Measurements from ENCODE around the gene TSSC4. TPM values are rescaled to one million over a fixed set of nuclear protein-coding genes. Genes with fewer than 3 reads are reported as not detected.

TSSC4 gene
- total RNA-seq, 1 experiment from 2014 or later = 35.6 TPM

GRCh38 chr11:2369896-2370295 lies 30.7 kb upstream of the TSSC4 start:
- Histone ChIP-seq H3K9me3 (ENCODE audit: insufficient read depth, low read depth) (no peaks in the 10 kb centered on the region), H4K20me1 (ENCODE audit: insufficient read depth) (no peaks in the 10 kb centered on the region), H3K9me2 (ENCODE audit: insufficient read depth) (no peaks in the 10 kb centered on the region), H3K27me3 (ENCODE audit: insufficient read depth, low read depth) (no peaks in the 10 kb centered on the region; the same call in 1 of the 2 replicates), H3K4me1 (replicated peaks; ENCODE audit: insufficient read depth) (no peaks in the 10 kb centered on the region), H3K79me2 (ENCODE audit: low read depth) (no peaks in the 10 kb centered on the region), H3K4me3 (no peak overlapping the region), H3K36me3 (ENCODE audit: low read depth) (no peaks in the 10 kb centered on the region), H3K27ac (no peak overlapping the region), H3F3A (ENCODE audit: insufficient read depth, low read depth) (no peaks in the 10 kb centered on the region), H3K4me2 (no peak overlapping the region), H2AFZ (no peak overlapping the region)
- ChIA-PET POLR2A (ENCODE audit: unreplicated experiment) (no interaction called here), CTCF (no interaction called here)
- intact Hi-C loops (cut with micrococcal nuclease; ENCODE audit: unreplicated experiment) = no loop called here
- no TSS peak for BruUV-seq (replicated peaks)
- DNase-seq = no peak
- no peak for TF ChIP-seq EZH2 (IDR thresholded peaks at IDR 0.05; ENCODE audit: low read depth)
- no peak for TF ChIP-seq CTCF (conservative IDR thresholded peaks at IDR 0.05)

- H3K4me1 ChIP-seq (replicated peaks; ENCODE audit: insufficient read depth) = 0 out of 2 replicates have a peak, but pooled peaks cover 5% of the 10 kb centered on the region
- TF ChIP-seq EZH2 (IDR thresholded peaks at IDR 0.05; ENCODE audit: low read depth) (no peak), CTCF (conservative IDR thresholded peaks at IDR 0.05) (no peak)
- H3K36me3 ChIP-seq (ENCODE audit: low read depth) = no peaks in the 10 kb centered on the region
- no peaks in the 10 kb centered on the region for H3K9me3 ChIP-seq (ENCODE audit: insufficient read depth, low read depth)
- intact Hi-C loops (cut with micrococcal nuclease; ENCODE audit: unreplicated experiment) = no loop called here
- H3K4me3 ChIP-seq = no peak overlapping the region
- H3F3A ChIP-seq (ENCODE audit: insufficient read depth, low read depth) = no peaks in the 10 kb centered on the region
- BruUV-seq (replicated peaks) = no TSS peak
- no peak overlapping the region for H3K4me2 ChIP-seq
- H3K27me3 ChIP-seq (ENCODE audit: insufficient read depth, low read depth) = no peaks in the 10 kb centered on the region
- no peak overlapping the region for H3K27ac ChIP-seq
- H3K79me2 ChIP-seq (ENCODE audit: low read depth) = peaks cover 20% of the 10 kb centered on the region
- ChIA-PET POLR2A (ENCODE audit: unreplicated experiment) (no interaction called here), CTCF (no interaction called here)
- peaks cover 11% of the 10 kb centered on the region for H4K20me1 ChIP-seq (ENCODE audit: insufficient read depth)
- no peak overlapping the region for H2AFZ ChIP-seq
- DNase-seq = no peak
- H3K9me2 ChIP-seq (ENCODE audit: insufficient read depth) = no peaks in the 10 kb centered on the region
These were observed 25.9 kb upstream of the TSSC4 start for GRCh38 chr11:2374456-2375201.

- Histone ChIP-seq H3F3A (ENCODE audit: insufficient read depth, low read depth) (no peaks in the 10 kb centered on the region), H3K9me3 (ENCODE audit: insufficient read depth, low read depth) (no peaks in the 10 kb centered on the region), H3K4me2 (no peak overlapping the region), H2AFZ (no peak overlapping the region), H3K4me3 (no peak overlapping the region), H3K79me2 (ENCODE audit: low read depth) (peaks cover 26% of the 10 kb centered on the region), H4K20me1 (ENCODE audit: insufficient read depth) (peaks cover 16% of the 10 kb centered on the region), H3K9me2 (ENCODE audit: insufficient read depth) (no peaks in the 10 kb centered on the region), H3K27me3 (ENCODE audit: insufficient read depth, low read depth) (no peaks in the 10 kb centered on the region), H3K27ac (no peak overlapping the region), H3K4me1 (replicated peaks; ENCODE audit: insufficient read depth) (0 out of 2 replicates have a peak, but pooled peaks cover 5% of the 10 kb centered on the region), H3K36me3 (ENCODE audit: low read depth) (no peaks in the 10 kb centered on the region)
- no TSS peak for BruUV-seq (replicated peaks)
- no peak for TF ChIP-seq CTCF (conservative IDR thresholded peaks at IDR 0.05)
- TF ChIP-seq EZH2 (IDR thresholded peaks at IDR 0.05; ENCODE audit: low read depth) = no peak
- intact Hi-C loops (cut with micrococcal nuclease; ENCODE audit: unreplicated experiment) = no loop called here
- POLR2A ChIA-PET (ENCODE audit: unreplicated experiment) = no interaction called here
- CTCF ChIA-PET = no interaction called here
- no peak for DNase-seq
These were observed 25.2 kb upstream of the TSSC4 start for GRCh38 chr11:2375341-2375853.

All from PC-9 (cell line).